K562 (cell line): ENCODE results near the gene TMEM270. TPM values are rescaled to one million over a fixed set of nuclear protein-coding genes. Genes with fewer than 3 reads are reported as not detected.

Experiments
- ASH1L ChIP-seq: fragments of 450-650 bp; IDR thresholded peaks from 2 replicates; pipeline ENCODE4 v1.6.1; 2018; ENCODE audit warnings: borderline replicate concordance, mild to moderate bottlenecking, low read depth; ENCODE audit not compliant: partially characterized antibody
- ELF4 ChIP-seq: fragments of 450-650 bp; formaldehyde crosslinking; IDR thresholded peaks from 2 replicates; pipeline ENCODE4 v1.4.0; 2022; ENCODE audit warnings: missing genetic modification characterization
- FOSL1 ChIP-seq: fragments of 200-800 bp; sonication (Bioruptor generic); conservative IDR thresholded peaks from 2 replicates; pipeline ENCODE4 v1.6.1; 2016; ENCODE audit warnings: missing genetic modification characterization, missing compliant biosample characterization
- HDAC6 ChIP-seq: IDR thresholded peaks from 2 replicates; pipeline ENCODE4 v1.6.1; 2012; ENCODE audit warnings: low read depth, mild to moderate bottlenecking, control low read depth, inconsistent platforms, low read length, moderate library complexity
- KLF13 ChIP-seq: fragments of 450-650 bp; IDR thresholded peaks from 2 replicates; pipeline ENCODE4 v1.6.1; 2016; ENCODE audit warnings: missing genetic modification characterization, low read depth, mild to moderate bottlenecking, missing compliant biosample characterization, moderate library complexity, borderline replicate concordance
- MLLT1 ChIP-seq, 2 experiments: fragments of 450-650 bp; IDR thresholded peaks; 2 replicates each; pipeline ENCODE4 v1.6.1; 2016
- MTA1 ChIP-seq: fragments of 450-650 bp; IDR thresholded peaks from 2 replicates; pipeline ENCODE4 v1.6.1; 2017; ENCODE audit warnings: borderline replicate concordance
- NR1H2 ChIP-seq: sonication (generic); formaldehyde crosslinking; IDR thresholded peaks from 2 replicates; pipeline ENCODE4 v1.4.0; 2020; ENCODE audit warnings: mild to moderate bottlenecking, missing genetic modification reagents
- RBFOX2 ChIP-seq: fragments of 200-400 bp; formaldehyde crosslinking; IDR thresholded peaks from 2 replicates; pipeline ENCODE4 v1.6.1; 2017; ENCODE audit warnings: low read depth, mild to moderate bottlenecking, low read length, moderate library complexity
- SIX5 ChIP-seq, 2 experiments: IDR thresholded peaks; 2 replicates each; pipeline ENCODE4 v1.6.1; 2011; ENCODE audit warnings: low read length in 2 of 2, borderline replicate concordance in 1 of 2, low read depth in 1 of 2, mild to moderate bottlenecking in 1 of 2, moderate library complexity in 1 of 2; ENCODE audit not compliant: insufficient read depth in 1 of 2
- TGIF2 ChIP-seq: sonication (generic); formaldehyde crosslinking; IDR thresholded peaks from 2 replicates; pipeline ENCODE4 v1.8.1; 2022; ENCODE audit warnings: mild to moderate bottlenecking, missing genetic modification reagents, moderate library complexity
- ZNF76 ChIP-seq: fragments of 250-450 bp; sonication (Bioruptor Pico); IDR thresholded peaks from 2 replicates; pipeline ENCODE4 v1.4.0; 2020; ENCODE audit warnings: mild to moderate bottlenecking, moderate library complexity, borderline replicate concordance
- ZNF778 ChIP-seq: fragments of 450-650 bp; formaldehyde crosslinking; IDR thresholded peaks from 2 replicates; pipeline ENCODE4 v1.4.0; 2020; ENCODE audit warnings: mild to moderate bottlenecking, moderate library complexity
- polyA plus RNA-seq, 8 experiments: library from polyadenylated mRNA; depleted of rRNA in 4 of 8; stranded (reverse) in 5 of 8; unstranded in 3 of 8; fragments of >200 nt; fragmentation: Nextera tagmentation in 2 of 8; fragmentation: Illumina TruSeq in 1 of 8; extraction: Ambion mirVana in 2 of 8; extraction: Trizol in 1 of 8; gene quantifications; 2 replicates each; pipeline versions ENCODE4 v1.2.1 to v1.2.3, GENCODE V29; 2011 to 2014; ENCODE audit warnings: inconsistent platforms in 1 of 8, missing spikeins in 1 of 8
- total RNA-seq, 7 experiments: library from RNA; depleted of rRNA in 6 of 7; stranded (reverse); fragments of >200 nt in 6 of 7; fragmentation: Illumina TruSeq in 2 of 7; extraction: Trizol in 2 of 7; gene quantifications; 2 replicates each; pipeline versions ENCODE4 v1.2.1 to v1.2.3, GENCODE V29; 2011 to 2021; ENCODE audit warnings: low replicate concordance in 1 of 7
- TF ChIP-seq, protein P1 (sequence below): sonication (generic); formaldehyde crosslinking; IDR thresholded peaks from 2 replicates; pipeline ENCODE4 v1.8.0; 2022; ENCODE audit warnings: mild to moderate bottlenecking, missing genetic modification reagents, borderline replicate concordance
- TF ChIP-seq, protein P2 (sequence below): fragments of 450-650 bp; IDR thresholded peaks from 2 replicates; pipeline ENCODE4 v1.6.1; 2017; ENCODE audit warnings: antibody characterized with exemption, mild to moderate bottlenecking

TMEM270 gene
- total and polyA plus RNA-seq, 9 of the 15 experiments (the other 6 are each of a cell fraction or from before 2014, with no cell fraction given), result not detected

DNA sequence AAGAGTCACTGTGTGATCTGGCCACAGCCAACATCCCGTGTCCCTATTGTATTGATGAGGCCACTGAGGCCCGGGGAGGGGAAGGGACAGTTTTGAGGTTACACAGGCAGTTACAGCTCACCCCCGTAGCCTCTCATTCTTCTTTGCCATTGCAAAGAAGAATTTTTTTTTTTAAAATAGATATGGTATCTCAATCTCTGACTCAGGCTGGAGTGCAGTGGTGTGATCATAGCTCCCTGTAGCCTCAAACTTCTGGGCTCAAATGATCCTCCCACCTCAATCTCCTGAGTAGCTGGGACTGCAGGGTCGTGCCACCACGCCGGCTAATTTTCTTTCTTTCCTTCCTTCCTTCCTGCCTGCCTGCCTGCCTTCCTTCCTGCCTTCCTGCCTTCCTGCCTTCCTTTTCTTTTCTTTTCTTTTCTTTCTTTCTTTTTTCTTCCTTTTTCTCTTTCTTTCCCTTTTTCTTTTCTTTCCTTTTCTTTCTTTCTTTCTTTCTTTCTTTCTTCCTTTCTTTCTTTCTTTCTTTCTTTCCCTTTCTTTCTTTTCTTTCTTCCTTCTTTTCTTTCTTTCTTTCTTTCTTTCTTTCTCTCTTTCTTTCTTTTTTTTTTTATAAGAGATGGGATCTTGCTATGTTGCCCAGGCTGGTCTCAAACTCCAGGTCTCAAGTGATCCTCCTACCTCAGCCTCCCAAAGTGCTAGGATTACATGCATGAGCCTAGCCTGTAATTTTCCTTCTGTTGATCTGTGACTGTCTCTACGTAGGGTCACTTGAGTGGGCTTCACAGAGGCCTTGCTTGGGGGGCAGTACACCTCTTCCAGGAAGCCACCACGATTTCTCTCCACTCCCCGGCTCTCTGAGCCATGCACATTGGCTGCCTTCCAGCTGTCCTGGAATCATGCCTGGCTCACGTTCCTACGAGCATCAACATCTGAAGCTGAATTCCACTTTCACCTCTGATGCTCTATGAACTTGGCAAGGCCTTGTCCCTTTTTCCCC is 31.3 kb downstream of the TMEM270 start (continued):
- 0 out of 4 replicates have a peak, but pooled peaks of 1 of the 2 experiments have one; percentile 40 for TF ChIP-seq MLLT1 (IDR thresholded peaks at IDR 0.05)
- peak; percentile 38 for TF ChIP-seq ASH1L
- no peak for TF ChIP-seq NR1H2
- TF ChIP-seq, protein P1, sequence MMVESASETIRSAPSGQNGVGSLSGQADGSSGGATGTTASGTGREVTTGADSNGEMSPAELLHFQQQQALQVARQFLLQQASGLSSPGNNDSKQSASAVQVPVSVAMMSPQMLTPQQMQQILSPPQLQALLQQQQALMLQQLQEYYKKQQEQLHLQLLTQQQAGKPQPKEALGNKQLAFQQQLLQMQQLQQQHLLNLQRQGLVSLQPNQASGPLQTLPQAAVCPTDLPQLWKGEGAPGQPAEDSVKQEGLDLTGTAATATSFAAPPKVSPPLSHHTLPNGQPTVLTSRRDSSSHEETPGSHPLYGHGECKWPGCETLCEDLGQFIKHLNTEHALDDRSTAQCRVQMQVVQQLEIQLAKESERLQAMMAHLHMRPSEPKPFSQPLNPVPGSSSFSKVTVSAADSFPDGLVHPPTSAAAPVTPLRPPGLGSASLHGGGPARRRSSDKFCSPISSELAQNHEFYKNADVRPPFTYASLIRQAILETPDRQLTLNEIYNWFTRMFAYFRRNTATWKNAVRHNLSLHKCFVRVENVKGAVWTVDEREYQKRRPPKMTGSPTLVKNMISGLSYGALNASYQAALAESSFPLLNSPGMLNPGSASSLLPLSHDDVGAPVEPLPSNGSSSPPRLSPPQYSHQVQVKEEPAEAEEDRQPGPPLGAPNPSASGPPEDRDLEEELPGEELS (CRISPR knock-in tag), result no peak
- TF ChIP-seq SIX5 (IDR thresholded peaks at IDR 0.05; ENCODE audit: borderline replicate concordance in 1 of 2, insufficient read depth in 1 of 2, low read depth in 1 of 2, low read length in 2 of 2), result no peak
- peak; percentile 86 for TF ChIP-seq MTA1
- peak; percentile 90 for TF ChIP-seq FOSL1 (tag)
- no peak for TF ChIP-seq HDAC6
- no peak for TF ChIP-seq RBFOX2
- no peak for TF ChIP-seq KLF13 (tag)
- TF ChIP-seq ZNF76 (CRISPR knock-in tag), result no peak
- peak; percentile 43; the same call in 1 of the 2 replicates for TF ChIP-seq ELF4
- TF ChIP-seq, protein P2, sequence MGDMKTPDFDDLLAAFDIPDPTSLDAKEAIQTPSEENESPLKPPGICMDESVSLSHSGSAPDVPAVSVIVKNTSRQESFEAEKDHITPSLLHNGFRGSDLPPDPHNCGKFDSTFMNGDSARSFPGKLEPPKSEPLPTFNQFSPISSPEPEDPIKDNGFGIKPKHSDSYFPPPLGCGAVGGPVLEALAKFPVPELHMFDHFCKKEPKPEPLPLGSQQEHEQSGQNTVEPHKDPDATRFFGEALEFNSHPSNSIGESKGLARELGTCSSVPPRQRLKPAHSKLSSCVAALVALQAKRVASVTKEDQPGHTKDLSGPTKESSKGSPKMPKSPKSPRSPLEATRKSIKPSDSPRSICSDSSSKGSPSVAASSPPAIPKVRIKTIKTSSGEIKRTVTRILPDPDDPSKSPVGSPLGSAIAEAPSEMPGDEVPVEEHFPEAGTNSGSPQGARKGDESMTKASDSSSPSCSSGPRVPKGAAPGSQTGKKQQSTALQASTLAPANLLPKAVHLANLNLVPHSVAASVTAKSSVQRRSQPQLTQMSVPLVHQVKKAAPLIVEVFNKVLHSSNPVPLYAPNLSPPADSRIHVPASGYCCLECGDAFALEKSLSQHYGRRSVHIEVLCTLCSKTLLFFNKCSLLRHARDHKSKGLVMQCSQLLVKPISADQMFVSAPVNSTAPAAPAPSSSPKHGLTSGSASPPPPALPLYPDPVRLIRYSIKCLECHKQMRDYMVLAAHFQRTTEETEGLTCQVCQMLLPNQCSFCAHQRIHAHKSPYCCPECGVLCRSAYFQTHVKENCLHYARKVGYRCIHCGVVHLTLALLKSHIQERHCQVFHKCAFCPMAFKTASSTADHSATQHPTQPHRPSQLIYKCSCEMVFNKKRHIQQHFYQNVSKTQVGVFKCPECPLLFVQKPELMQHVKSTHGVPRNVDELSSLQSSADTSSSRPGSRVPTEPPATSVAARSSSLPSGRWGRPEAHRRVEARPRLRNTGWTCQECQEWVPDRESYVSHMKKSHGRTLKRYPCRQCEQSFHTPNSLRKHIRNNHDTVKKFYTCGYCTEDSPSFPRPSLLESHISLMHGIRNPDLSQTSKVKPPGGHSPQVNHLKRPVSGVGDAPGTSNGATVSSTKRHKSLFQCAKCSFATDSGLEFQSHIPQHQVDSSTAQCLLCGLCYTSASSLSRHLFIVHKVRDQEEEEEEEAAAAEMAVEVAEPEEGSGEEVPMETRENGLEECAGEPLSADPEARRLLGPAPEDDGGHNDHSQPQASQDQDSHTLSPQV, result no peak
- no peak for TF ChIP-seq TGIF2 (CRISPR knock-in tag)
- TF ChIP-seq ZNF778, result no peak
